HepG2 (cell line): ENCODE results near the gene WNK1. TPM values are rescaled to one million over a fixed set of nuclear protein-coding genes. Genes with fewer than 3 reads are reported as not detected.
A peak's percentile ranks its signal among the peaks of the same experiment; 100 is the strongest.

ENCODE experiments used
- ATAC-seq: fragments of 200-7000 bp; cut with Tn5 transposase; 3 replicates; pipeline ENCODE4 v1.9.1; 2020; ENCODE audit warnings: mild to moderate bottlenecking, moderate library complexity
- BruUV-seq: library from RNA; stranded (reverse); fragments of 400-500 nt; replicated peaks from 2 replicates; lab custom pipeline; 2021; lab: Mats Ljungman, UMichigan
- CTCF ChIA-PET: fragments of 300-600 bp; formaldehyde crosslinking; extraction: SDS; loops from one replicate; lab custom pipeline; 2021; ENCODE audit warnings: low total read pairs, inconsistent platforms, low intra/inter-chr PET ratio; lab: Yijun Ruan, JAX
- POLR2A ChIA-PET: fragments of 350-600 bp; sonication (Branson Sonifier 250); formaldehyde crosslinking; loops from one replicate; lab custom pipeline; 2020; ENCODE audit warnings: antibody characterized with exemption, inconsistent platforms; lab: Yijun Ruan, JAX
- DNase-seq: peaks from one replicate; pipeline ENCODE4 v3.0.0-alpha.2; 2015; ENCODE audit warnings: low spot score
- FAIRE-seq: peaks from 3 replicates; lab custom pipeline; 2011; peaks lifted over from hg19 to GRCh38; lab: Jason Lieb, UNC
- H2AFZ ChIP-seq: one replicate; pipeline ENCODE4 v1.6.1; 2011; ENCODE audit warnings: low read length, inconsistent platforms
- H3K27ac ChIP-seq: fragments of 300-600 bp; 3 replicates; pipeline ENCODE4 v1.8.0; 2011; ENCODE audit warnings: mixed run types, mild to moderate bottlenecking, mixed read lengths, low read length, inconsistent platforms; ENCODE audit not compliant: insufficient read depth; ENCODE audit errors: extremely low read length
- H3K27me3 ChIP-seq, 2 experiments: fragments of 200-600 bp in 1 of 2; 2 replicates in 1 of 2; 3 replicates in 1 of 2; pipeline versions ENCODE4 v1.6.0 to v1.8.0; 2011; ENCODE audit warnings: low read length in 2 of 2, mild to moderate bottlenecking in 2 of 2, moderate library complexity in 2 of 2, inconsistent platforms in 1 of 2; ENCODE audit not compliant: insufficient read depth in 2 of 2, control insufficient read depth in 1 of 2
- H3K36me3 ChIP-seq, 2 experiments: fragments of 200-600 bp in 1 of 2; replicated peaks in 1 of 2; 2 replicates in 1 of 2; 3 replicates in 1 of 2; pipeline versions ENCODE4 v1.5.1 to v1.8.0; 2011; ENCODE audit warnings: low read length in 2 of 2, inconsistent platforms in 1 of 2; ENCODE audit not compliant: insufficient read depth in 2 of 2, control insufficient read depth in 1 of 2
- H3K4me1 ChIP-seq: 2 replicates; pipeline ENCODE4 v1.5.1; 2012; ENCODE audit warnings: low read length, inconsistent platforms; ENCODE audit not compliant: insufficient read depth
- H3K4me2 ChIP-seq: 2 replicates; pipeline ENCODE4 v1.6.0; 2011; ENCODE audit warnings: low read depth, low read length, inconsistent platforms
- H3K4me3 ChIP-seq, 3 experiments: fragments of 200-600 bp in 1 of 3; sonication (generic), shearing (Covaris generic) in 1 of 3; replicated peaks in 1 of 3; 2 replicates each; pipeline ENCODE4 v1.5.1; 2011 to 2016; ENCODE audit warnings: low read length in 3 of 3, inconsistent platforms in 2 of 3, low read depth in 2 of 3, mild to moderate bottlenecking in 2 of 3, control low read depth in 1 of 3, mixed read lengths in 1 of 3; ENCODE audit not compliant: insufficient read depth in 1 of 3
- H3K79me2 ChIP-seq: one replicate; pipeline ENCODE4 v1.6.1; 2011; ENCODE audit warnings: low read length, inconsistent platforms; ENCODE audit not compliant: insufficient read depth
- H3K9ac ChIP-seq: 2 replicates; pipeline ENCODE4 v1.6.0; 2011; ENCODE audit warnings: mild to moderate bottlenecking, low read depth, low read length, inconsistent platforms; ENCODE audit not compliant: insufficient read depth
- H3K9me3 ChIP-seq: 2 replicates; pipeline ENCODE4 v1.5.1; 2012; ENCODE audit warnings: mild to moderate bottlenecking, low read length
- H4K20me1 ChIP-seq: 2 replicates; pipeline ENCODE4 v1.6.0; 2011; ENCODE audit warnings: inconsistent platforms, mild to moderate bottlenecking, low read length, moderate library complexity; ENCODE audit not compliant: insufficient read depth
- BCL6 ChIP-seq: IDR thresholded peaks from 2 replicates; pipeline ENCODE4 v1.6.1; 2016; ENCODE audit warnings: missing genetic modification reagents, missing compliant biosample characterization
- HOXD1 ChIP-seq: sonication (generic); formaldehyde crosslinking; IDR thresholded peaks from 2 replicates; pipeline ENCODE4 v1.5.0; 2020; ENCODE audit warnings: missing genetic modification reagents
- KLF9 ChIP-seq: IDR thresholded peaks from 2 replicates; pipeline ENCODE4 v1.6.1; 2016; ENCODE audit warnings: low read depth
- MAFF ChIP-seq: IDR thresholded peaks from 2 replicates; pipeline ENCODE4 v1.6.1; 2011; ENCODE audit warnings: low read depth, low read length, improper control_type of control experiment
- MAFK ChIP-seq, 2 experiments: IDR thresholded peaks in 1 of 2; conservative IDR thresholded peaks in 1 of 2; 2 replicates each; pipeline ENCODE4 v1.6.1; 2011; ENCODE audit warnings: improper control_type of control experiment in 2 of 2, low read length in 2 of 2
- SAP130 ChIP-seq: IDR thresholded peaks from 2 replicates; pipeline ENCODE4 v1.6.1; 2016; ENCODE audit warnings: low read depth
- XBP1 ChIP-seq: sonication (generic); formaldehyde crosslinking; IDR thresholded peaks from 2 replicates; pipeline ENCODE4 v1.5.0; 2020; ENCODE audit warnings: missing genetic modification reagents
- ZBTB42 ChIP-seq: sonication (generic); formaldehyde crosslinking; IDR thresholded peaks from 2 replicates; pipeline ENCODE4 v1.5.0; 2020; ENCODE audit warnings: mild to moderate bottlenecking, missing genetic modification reagents
- ZFP37 ChIP-seq: sonication (generic); formaldehyde crosslinking; IDR thresholded peaks from 2 replicates; pipeline ENCODE4 v1.4.0; 2020; ENCODE audit warnings: missing genetic modification reagents, borderline replicate concordance
- ZNF446 ChIP-seq: sonication (generic); formaldehyde crosslinking; IDR thresholded peaks from 2 replicates; pipeline ENCODE4 v1.5.0; 2020; ENCODE audit warnings: mild to moderate bottlenecking, missing genetic modification reagents
- ZNF644 ChIP-seq: IDR thresholded peaks from 2 replicates; pipeline ENCODE4 v1.6.1; 2016; ENCODE audit warnings: low read depth
- WGBS: methylation state at CpG from one replicate; pipeline ENCODE4 v1.1.6; 2017; ENCODE audit warnings: low lambda C conversion rate; 5-methylcytosine and 5-hydroxymethylcytosine counted together
- in situ Hi-C: cut with HindIII; loops from 2 replicates; pipeline ENCODE4 v1.10.0; 2017; ENCODE audit warnings: low pct_unique_long_range_greater_than_20kb; ENCODE audit not compliant: extremely low pct_ligation_motif_present
- intact Hi-C: fragments of 100-400 bp; cut with micrococcal nuclease; formaldehyde crosslinking; loops from one replicate; pipeline ENCODE4 v1.10.0; 2022; ENCODE audit not compliant: unreplicated experiment
- polyA plus RNA-seq, 8 experiments: library from polyadenylated mRNA; depleted of rRNA in 3 of 8; stranded (reverse) in 7 of 8; unstranded in 1 of 8; fragments of >200 nt; fragmentation: Illumina TruSeq in 4 of 8; extraction: Trizol in 4 of 8; gene quantifications; 2 replicates each; pipeline versions ENCODE4 v1.2.1 to v1.2.3, GENCODE V29; 2011 to 2016; ENCODE audit warnings: low read depth in 4 of 8, missing spikeins in 1 of 8, mixed read lengths in 1 of 8; ENCODE audit not compliant: insufficient read depth in 1 of 8
- total RNA-seq, 5 experiments: library from RNA; depleted of rRNA; stranded (reverse); fragments of >200 nt; fragmentation: Illumina TruSeq; extraction: Trizol; gene quantifications; 2 replicates each; pipeline ENCODE4 v1.2.3, GENCODE V29; 2016; ENCODE audit warnings: low read depth in 1 of 5
- TF ChIP-seq, protein P1 (sequence below): sonication (generic); formaldehyde crosslinking; IDR thresholded peaks from 2 replicates; pipeline ENCODE4 v1.5.1; 2020; ENCODE audit warnings: mild to moderate bottlenecking, missing genetic modification reagents, borderline replicate concordance
- TF ChIP-seq, protein P2 (sequence below): sonication (generic); formaldehyde crosslinking; IDR thresholded peaks from 2 replicates; pipeline ENCODE4 v1.4.0; 2020; ENCODE audit warnings: low read depth, mild to moderate bottlenecking, missing genetic modification reagents
- TF ChIP-seq, protein P3 (sequence below): sonication (generic); formaldehyde crosslinking; IDR thresholded peaks from 2 replicates; pipeline ENCODE4 v1.8.0; 2023; ENCODE audit warnings: mild to moderate bottlenecking, missing genetic modification reagents

The WNK1 gene
- total and polyA plus RNA-seq, 2 of the 13 experiments (the other 11 are each of a cell fraction or from before 2014, with no cell fraction given), result 31.1 to 54.8 TPM

DNA sequence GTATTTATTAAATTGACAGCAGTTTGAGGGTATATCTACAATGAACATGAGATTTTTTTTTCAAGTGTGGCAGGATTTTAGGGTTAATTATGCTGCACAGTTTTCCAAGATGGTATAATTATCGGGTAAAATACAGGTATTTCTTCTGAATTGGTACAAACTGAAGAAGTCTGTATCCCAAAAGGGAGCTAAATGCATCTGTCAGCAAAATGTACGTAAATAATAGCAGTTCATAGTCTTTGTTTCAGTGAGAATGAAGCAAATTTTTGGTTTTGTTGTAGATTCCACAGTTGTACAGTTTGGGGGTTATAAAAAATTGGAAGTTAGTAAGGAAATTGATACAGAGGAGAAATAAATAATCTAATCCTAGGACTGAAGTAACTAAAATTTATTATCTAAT lies 133.8 kb downstream of the WNK1 start:
- no peaks in the 10 kb centered on the region for H4K20me1 ChIP-seq
- no TSS peak for BruUV-seq
- peaks cover 32 to 86% of the 10 kb centered on the region in 2 experiments for H3K36me3 ChIP-seq
- H3K4me2 ChIP-seq, result no peak overlapping the region
- ATAC-seq, result no peak
- CTCF ChIA-PET, result no interaction called here
- H3K79me2 ChIP-seq, result no peaks in the 10 kb centered on the region
- no peaks in the 10 kb centered on the region for H3K4me1 ChIP-seq
- no peak overlapping the region for H3K9ac ChIP-seq
- POLR2A ChIA-PET, result no interaction called here
- no peak overlapping the region for H2AFZ ChIP-seq
- TF ChIP-seq ZNF644 (no peak), MAFK (conservative IDR thresholded peaks at IDR 0.05 in 1 of 2, IDR thresholded peaks at IDR 0.05 in 1 of 2; ENCODE audit: low read length in 2 of 2) (peak; percentile 78 to 91), MAFF (peak; percentile 90), HOXD1 (CRISPR knock-in tag) (no peak), ZBTB42 (CRISPR knock-in tag) (no peak), ZFP37 (CRISPR knock-in tag) (no peak), ZNF446 (no peak), SAP130 (CRISPR knock-in tag) (no peak), XBP1 (CRISPR knock-in tag) (no peak), KLF9 (CRISPR knock-in tag) (no peak), BCL6 (no peak)
- TF ChIP-seq, protein P1, sequence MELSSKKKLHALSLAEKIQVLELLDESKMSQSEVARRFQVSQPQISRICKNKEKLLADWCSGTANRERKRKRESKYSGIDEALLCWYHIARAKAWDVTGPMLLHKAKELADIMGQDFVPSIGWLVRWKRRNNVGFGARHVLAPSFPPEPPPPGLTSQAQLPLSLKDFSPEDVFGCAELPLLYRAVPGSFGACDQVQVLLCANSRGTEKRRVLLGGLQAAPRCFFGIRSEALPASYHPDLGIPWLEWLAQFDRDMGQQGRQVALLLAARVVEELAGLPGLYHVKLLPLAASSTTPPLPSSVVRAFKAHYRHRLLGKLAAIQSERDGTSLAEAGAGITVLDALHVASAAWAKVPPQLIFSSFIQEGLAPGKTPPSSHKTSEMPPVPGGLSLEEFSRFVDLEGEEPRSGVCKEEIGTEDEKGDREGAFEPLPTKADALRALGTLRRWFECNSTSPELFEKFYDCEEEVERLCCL (CRISPR knock-in tag), result no peak
- TF ChIP-seq, protein P2, sequence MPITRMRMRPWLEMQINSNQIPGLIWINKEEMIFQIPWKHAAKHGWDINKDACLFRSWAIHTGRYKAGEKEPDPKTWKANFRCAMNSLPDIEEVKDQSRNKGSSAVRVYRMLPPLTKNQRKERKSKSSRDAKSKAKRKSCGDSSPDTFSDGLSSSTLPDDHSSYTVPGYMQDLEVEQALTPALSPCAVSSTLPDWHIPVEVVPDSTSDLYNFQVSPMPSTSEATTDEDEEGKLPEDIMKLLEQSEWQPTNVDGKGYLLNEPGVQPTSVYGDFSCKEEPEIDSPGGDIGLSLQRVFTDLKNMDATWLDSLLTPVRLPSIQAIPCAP (CRISPR knock-in tag), result no peak
- TF ChIP-seq, protein P3, sequence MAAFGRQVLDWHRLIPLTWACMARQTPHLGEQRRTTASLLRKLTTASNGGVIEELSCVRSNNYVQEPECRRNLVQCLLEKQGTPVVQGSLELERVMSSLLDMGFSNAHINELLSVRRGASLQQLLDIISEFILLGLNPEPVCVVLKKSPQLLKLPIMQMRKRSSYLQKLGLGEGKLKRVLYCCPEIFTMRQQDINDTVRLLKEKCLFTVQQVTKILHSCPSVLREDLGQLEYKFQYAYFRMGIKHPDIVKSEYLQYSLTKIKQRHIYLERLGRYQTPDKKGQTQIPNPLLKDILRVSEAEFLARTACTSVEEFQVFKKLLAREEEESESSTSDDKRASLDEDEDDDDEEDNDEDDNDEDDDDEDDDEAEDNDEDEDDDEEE (CRISPR knock-in tag), result no peak
- in situ Hi-C loops, result loop anchor here (10.0 kb wide), 1 partner anchor 321 kb away; no protein-coding TSS in a partner anchor
- no peaks in the 10 kb centered on the region for H3K9me3 ChIP-seq
- intact Hi-C loops, result no loop called here
- WGBS, result 95% methylated on average over 2 of the region's 2 CpGs
- H3K27me3 ChIP-seq, result no peaks in the 10 kb centered on the region
- no peak for DNase-seq
- no peak overlapping the region for H3K27ac ChIP-seq
- FAIRE-seq, result peak; percentile 4
- H3K4me3 ChIP-seq, result no peak overlapping the region
